Hematopoietic multipotent progenitor cell treated with erythropoietin and hydrocortisone succinate and interleukin-3 and kit ligand, for 17 days (in vitro differentiated cells): ENCODE data around the gene BICC1.
"Not testable (repeated sequence)": the region's sequence is repeated elsewhere in the genome, so short reads cannot be mapped to it uniquely, and the experiment has no call there.

Experiments
- DNase-seq: peaks from one replicate; pipeline ENCODE4 v3.0.0-alpha.2; 2015; ENCODE audit warnings: low spot score

Gene BICC1

DNA sequence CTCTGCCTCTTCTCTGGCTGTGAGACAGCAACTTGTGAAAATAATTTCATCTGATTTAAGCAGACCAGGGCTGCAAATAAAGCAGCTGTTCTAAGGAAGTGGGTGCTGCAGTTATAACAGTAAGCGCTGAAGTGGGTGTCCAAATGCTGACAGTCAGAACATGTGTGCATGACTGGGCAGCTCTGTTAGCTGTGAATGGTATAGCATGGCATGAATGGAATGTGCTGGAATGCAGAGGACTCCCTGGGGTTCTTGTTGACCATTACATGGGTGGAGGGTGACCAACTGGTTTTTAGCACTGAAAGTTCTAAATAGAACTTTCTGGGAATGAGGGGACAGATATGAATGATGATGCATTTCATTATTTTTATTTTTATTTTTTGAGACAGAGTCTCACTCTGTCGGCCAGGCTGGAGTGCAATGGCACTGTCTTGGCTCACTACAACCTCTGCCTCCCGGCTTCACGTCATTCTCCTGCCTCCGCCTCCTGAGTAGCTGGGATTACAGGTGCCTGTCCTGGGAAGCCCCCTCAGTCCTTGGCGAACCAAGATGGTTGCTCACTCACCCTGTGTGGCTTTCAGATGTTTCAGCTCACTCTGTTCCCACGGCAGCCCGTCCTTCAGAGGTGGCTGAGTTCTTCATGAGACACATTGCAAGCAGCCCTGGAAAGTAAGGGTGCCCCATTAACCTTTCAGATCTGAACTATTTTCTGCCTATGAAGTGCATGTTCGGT is 344.0 kb downstream of the BICC1 start:
- no peak for DNase-seq

DNA sequence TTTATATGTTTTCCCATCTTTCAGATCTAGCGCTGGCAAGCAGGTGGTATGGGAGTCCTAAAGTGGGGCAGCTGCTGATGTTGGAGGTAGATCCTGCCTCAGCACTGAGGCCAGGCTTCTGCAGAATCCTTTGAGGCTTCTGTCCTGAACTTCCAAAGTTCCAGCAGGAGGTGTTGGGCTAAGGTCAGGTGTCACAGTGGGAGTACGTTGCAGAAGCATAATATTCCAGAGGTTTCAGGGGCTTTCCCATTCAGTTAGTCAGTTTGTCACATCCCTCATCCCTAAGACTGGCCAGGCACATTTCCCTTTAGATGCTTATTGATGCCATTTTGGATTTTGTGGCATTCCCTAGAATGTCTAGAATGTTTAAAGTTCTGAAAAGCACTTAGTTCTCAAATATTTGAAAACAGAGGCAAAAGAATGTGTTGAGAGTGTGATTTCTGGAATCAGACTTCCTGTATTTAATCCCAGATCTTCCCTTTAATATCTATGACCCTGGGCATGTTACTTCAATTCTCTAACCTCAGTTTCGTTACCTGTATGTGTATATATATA is 344.7 kb downstream of the BICC1 start:
- no peak for DNase-seq

DNA sequence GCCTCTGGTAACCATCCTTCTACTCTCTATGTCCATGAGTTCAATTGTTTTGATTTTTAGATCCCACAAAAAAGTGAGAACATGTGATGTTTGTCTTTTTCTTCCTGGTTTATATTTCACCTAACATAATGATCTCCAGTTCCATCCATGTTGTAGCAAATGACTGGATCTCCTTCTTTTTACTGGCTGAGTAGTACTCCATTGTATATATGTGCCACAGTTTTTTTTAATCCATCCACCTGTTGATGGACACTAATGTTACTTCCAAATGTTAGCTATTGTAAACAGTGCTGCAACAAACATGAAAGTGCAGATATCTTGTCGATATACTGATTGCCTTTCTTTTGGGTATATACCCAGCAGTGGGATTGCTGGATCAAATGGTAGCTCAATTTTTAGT is 345.5 kb downstream of the BICC1 start:
- DNase-seq, result not testable (repeated sequence)

DNA sequence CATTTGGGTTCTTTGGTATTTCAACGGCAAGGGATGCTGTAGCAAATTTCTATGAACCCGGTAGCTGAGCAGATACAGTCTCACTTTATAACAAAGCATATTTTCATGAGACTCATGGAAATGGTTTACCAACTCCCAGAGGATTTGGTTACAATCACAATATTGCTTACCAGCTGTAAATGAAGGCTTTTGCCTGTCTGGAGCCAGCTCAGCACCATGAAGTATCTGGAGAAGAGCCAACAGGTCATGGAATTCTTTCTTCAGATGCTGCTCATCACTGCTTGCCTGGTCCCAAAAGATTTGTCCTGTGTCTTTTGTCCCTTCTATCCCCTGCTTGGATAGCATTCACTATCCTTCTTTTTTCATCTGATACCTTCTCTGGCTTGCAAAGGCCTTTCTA is 346.9 kb downstream of the BICC1 start:
- no peak for DNase-seq

DNA sequence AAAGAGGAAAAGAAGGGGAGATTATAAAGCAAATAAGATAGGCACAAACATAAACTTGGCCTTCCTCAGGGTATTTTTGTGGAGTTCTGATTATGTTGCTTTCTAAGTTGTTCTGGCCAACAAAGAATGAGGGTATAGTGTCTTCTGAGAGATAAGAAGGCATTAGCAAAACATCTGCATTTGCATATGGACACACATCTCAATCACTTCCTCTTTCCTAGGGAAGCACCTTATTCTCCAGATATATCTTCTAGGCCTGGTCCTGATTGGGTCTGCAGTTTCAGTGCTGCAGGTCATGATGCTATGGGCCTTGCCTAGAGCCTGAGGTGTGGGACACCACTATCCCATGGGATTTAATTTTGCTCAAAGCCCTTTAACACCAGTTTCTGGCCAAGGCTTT is 355.0 kb downstream of the BICC1 start:
- DNase-seq, result no peak

DNA sequence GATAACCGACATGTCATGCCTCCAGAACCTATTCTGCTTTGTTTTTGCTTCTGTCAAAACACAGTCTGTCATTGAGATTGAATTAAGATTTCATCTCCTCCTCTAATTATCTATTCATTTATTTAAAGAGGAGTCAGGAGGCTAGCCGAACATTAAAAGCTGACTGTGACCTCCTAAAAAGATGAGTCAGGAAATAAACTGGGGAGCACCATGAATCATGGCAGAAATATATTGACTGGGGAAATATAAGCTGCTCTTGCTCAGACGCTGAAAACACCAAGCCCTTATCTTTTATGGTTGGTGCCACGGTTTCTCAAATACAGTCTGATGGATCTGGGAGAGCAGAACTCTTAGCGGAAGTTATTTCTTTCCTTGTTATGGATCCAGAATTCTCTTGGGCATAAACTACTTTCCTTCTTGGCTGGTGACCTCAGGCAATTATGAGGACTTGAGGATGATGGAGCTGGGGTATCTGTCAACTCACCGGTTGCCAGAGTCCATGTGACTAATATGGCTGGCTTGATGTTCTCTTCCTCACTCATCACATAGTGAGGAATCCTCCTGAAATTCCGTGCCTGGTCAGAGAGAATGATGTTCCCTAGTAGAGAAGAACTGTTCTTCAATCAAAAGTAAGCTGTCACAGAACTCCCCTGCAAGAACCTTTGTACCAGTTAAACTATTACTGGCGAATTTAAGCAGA is 356.2 kb downstream of the BICC1 start:
- no peak for DNase-seq

DNA sequence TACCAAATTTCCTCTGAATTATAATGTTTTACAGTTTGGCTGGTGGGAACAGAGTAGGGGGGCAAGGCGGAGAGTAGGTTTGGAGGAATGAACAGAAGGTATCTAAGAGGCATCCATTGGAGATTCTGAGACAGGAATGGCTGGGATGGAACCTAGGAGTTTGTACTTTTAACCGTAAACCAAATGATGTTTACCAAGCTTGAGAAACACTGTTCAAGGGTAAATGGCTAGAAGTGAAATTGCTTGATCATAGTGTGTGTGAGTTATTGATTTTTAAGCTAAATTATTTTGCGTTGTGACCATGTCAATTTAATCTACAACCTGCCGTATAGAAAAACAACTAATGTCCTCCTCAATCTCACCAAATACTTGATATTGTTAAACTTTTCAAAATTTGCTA is 357.4 kb downstream of the BICC1 start:
- no peak for DNase-seq

DNA sequence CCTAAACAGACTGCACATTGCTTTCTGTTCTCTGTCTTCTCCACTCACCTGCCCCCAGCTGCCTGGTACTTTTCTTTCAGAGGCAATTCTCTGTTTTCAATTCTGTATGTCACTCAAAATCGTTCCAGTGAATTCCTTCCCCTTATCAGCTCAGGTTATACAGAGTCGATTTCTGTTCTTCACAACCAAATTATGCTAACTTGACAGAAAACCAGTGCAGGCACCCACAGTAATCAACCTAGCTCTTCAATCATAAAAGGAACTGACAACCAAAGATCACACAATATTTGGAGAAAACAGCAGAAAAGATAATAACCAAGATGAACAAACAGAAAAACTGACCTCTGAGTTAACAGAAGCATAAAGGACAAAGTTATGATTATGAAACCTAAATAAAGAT is 360.5 kb downstream of the BICC1 start:
- no peak for DNase-seq
